ENCODE measurements around the gene MLLT1. TPM values are rescaled to one million over a fixed set of nuclear protein-coding genes. Genes with fewer than 3 reads are reported as not detected.

MLLT1 gene
- total and polyA plus RNA-seq, 2 donors (not counting 1 experiment from before 2014, with no cell fraction given) = 19.4 to 40.2 TPM

DNA sequence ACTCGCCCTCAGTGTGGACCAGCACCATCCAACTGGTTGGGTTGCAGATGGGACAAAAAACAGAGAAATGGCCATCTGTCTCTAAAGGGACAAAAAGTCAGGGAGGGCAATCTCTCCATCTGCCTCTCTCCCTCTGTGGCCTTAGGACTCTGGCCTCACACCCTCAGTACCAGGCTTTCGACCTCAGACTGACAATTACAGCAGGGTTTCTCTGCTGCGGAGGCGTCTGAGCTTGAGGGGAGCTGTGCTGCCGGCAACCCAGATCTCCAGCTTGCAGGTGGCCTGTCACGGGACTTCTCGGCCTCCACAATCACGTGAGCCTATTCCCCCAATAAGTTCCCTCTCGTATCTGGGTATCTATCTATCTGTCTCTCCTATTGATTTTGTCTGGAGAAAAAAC is 27.7 kb downstream of the MLLT1 start:
- Histone ChIP-seq H4K20me1 (ENCODE audit: control insufficient read depth, insufficient read depth, low read length, poor library complexity, severe bottlenecking) (peaks cover 56% of the 10 kb centered on the region), H3K9me3 (ENCODE audit: control extremely low read depth in 1 of 3, control insufficient read depth in 2 of 3, insufficient read depth in 1 of 3, low read length in 2 of 3) (peaks cover 0 to 1% (median 0%) of the 10 kb centered on the region in 3 donors), H3K9ac (ENCODE audit: low read length) (no peak overlapping the region), H3K27ac (ENCODE audit: low read length in 2 of 2) (no peak overlapping the region), H3K4me2 (replicated peaks; ENCODE audit: low read depth, low read length, poor library complexity, severe bottlenecking) (no peak overlapping the region), H2AFZ (ENCODE audit: insufficient read depth, low read depth, low read length, poor library complexity, severe bottlenecking) (no peak overlapping the region), H3K4me3 (ENCODE audit: control extremely low read depth in 1 of 5, extremely low read depth in 1 of 5, insufficient read depth in 1 of 5, low read depth in 2 of 5, low read length in 4 of 5) (no peak overlapping the region), H3K4me1 (ENCODE audit: control insufficient read depth in 2 of 2, insufficient read depth in 2 of 2, low read length in 2 of 2) (peaks cover 9 to 10% of the 10 kb centered on the region in 2 donors), H3K36me3 (replicated peaks in 1 of 2; ENCODE audit: control extremely low read depth in 1 of 2, control insufficient read depth in 1 of 2, extremely low read depth in 1 of 2, insufficient read depth in 2 of 2, low read length in 1 of 2) (peaks cover 3 to 12% of the 10 kb centered on the region in 2 experiments), H3K79me2 (ENCODE audit: control insufficient read depth, insufficient read depth, low read length) (peaks cover 91% of the 10 kb centered on the region), H3K27me3 (replicated peaks in 1 of 4; ENCODE audit: control extremely low read depth in 1 of 4, control insufficient read depth in 3 of 4, insufficient read depth in 4 of 4, low read length in 3 of 4) (no peaks in the 10 kb centered on the region)
- no peak overlapping the region for H3K4me3 Mint-ChIP-seq
- DNase-seq = no peak
- ChIA-PET POLR2A (no interaction called here), CTCF (no interaction called here)
- WGBS (ENCODE audit: insufficient coverage) = 100% methylated on average over 5 of the region's 9 CpGs
- TF ChIP-seq, protein P1, sequence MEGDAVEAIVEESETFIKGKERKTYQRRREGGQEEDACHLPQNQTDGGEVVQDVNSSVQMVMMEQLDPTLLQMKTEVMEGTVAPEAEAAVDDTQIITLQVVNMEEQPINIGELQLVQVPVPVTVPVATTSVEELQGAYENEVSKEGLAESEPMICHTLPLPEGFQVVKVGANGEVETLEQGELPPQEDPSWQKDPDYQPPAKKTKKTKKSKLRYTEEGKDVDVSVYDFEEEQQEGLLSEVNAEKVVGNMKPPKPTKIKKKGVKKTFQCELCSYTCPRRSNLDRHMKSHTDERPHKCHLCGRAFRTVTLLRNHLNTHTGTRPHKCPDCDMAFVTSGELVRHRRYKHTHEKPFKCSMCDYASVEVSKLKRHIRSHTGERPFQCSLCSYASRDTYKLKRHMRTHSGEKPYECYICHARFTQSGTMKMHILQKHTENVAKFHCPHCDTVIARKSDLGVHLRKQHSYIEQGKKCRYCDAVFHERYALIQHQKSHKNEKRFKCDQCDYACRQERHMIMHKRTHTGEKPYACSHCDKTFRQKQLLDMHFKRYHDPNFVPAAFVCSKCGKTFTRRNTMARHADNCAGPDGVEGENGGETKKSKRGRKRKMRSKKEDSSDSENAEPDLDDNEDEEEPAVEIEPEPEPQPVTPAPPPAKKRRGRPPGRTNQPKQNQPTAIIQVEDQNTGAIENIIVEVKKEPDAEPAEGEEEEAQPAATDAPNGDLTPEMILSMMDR (IDR thresholded peaks at IDR 0.05) = no peak
- TF ChIP-seq EZH2 (IDR thresholded peaks at IDR 0.05; ENCODE audit: borderline replicate concordance, insufficient read depth, low read depth, low read length, poor library complexity, severe bottlenecking) = no peak
- no peaks in the 10 kb centered on the region for H3K9me3 Mint-ChIP-seq (ENCODE audit: insufficient read depth)
- intact Hi-C loops (cut with micrococcal nuclease) = no loop called here
- no peak for ATAC-seq (ENCODE audit: low read depth)
- no peak overlapping the region for H3K27ac Mint-ChIP-seq
- no peaks in the 10 kb centered on the region for H3K27me3 Mint-ChIP-seq
- H3K4me1 Mint-ChIP-seq = peaks cover 33% of the 10 kb centered on the region

DNA sequence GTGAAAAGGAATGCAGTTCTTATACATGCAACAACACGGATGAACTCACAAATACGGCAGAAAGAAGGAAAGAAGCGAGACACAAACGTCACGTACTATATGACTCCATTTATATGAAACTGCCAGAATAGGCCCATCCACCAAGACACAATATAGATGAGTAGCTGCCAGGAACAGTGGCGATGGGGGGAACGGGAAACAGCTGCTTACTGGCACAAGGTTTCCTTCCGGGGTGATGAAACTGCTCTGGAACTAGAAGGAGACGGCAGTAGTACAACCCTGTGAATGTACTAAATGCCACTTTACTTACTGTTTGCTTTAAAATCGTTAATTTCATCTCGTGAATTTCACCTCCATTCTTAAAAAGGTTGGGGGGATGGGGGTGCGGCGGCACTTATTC is 28.9 kb downstream of the MLLT1 start:
- CTCF ChIA-PET = no interaction called here
- POLR2A ChIA-PET = no interaction called here
- Mint-ChIP-seq H3K9me3 (ENCODE audit: insufficient read depth) (peaks cover 3% of the 10 kb centered on the region), H3K4me1 (peaks cover 39% of the 10 kb centered on the region), H3K27ac (no peak overlapping the region), H3K27me3 (no peaks in the 10 kb centered on the region), H3K4me3 (no peak overlapping the region)
- H3K9ac ChIP-seq (ENCODE audit: low read length) = no peak overlapping the region
- peaks cover 3 to 12% of the 10 kb centered on the region in 2 experiments for H3K36me3 ChIP-seq (replicated peaks in 1 of 2; ENCODE audit: control extremely low read depth in 1 of 2, control insufficient read depth in 1 of 2, extremely low read depth in 1 of 2, insufficient read depth in 2 of 2, low read length in 1 of 2)
- no peak for TF ChIP-seq EZH2 (IDR thresholded peaks at IDR 0.05; ENCODE audit: borderline replicate concordance, insufficient read depth, low read depth, low read length, poor library complexity, severe bottlenecking)
- TF ChIP-seq, protein P1 (IDR thresholded peaks at IDR 0.05) = no peak
- DNase-seq (no peak), ATAC-seq (ENCODE audit: low read depth) (no peak)
- 87% methylated on average over 3 of the region's 13 CpGs for WGBS (ENCODE audit: insufficient coverage)
- no peak overlapping the region for H3K27ac ChIP-seq (ENCODE audit: low read length in 2 of 2)
- peaks cover 9 to 10% of the 10 kb centered on the region in 2 donors for H3K4me1 ChIP-seq (ENCODE audit: control insufficient read depth in 2 of 2, insufficient read depth in 2 of 2, low read length in 2 of 2)
- H3K27me3 ChIP-seq (replicated peaks in 1 of 4; ENCODE audit: control extremely low read depth in 1 of 4, control insufficient read depth in 3 of 4, insufficient read depth in 4 of 4, low read length in 3 of 4) = no peaks in the 10 kb centered on the region
- H3K9me3 ChIP-seq (ENCODE audit: control extremely low read depth in 1 of 3, control insufficient read depth in 2 of 3, insufficient read depth in 1 of 3, low read length in 2 of 3) = peaks cover 0 to 11% (median 0%) of the 10 kb centered on the region in 3 donors
- no peak overlapping the region for H2AFZ ChIP-seq (ENCODE audit: insufficient read depth, low read depth, low read length, poor library complexity, severe bottlenecking)
- no peak overlapping the region for H3K4me2 ChIP-seq (replicated peaks; ENCODE audit: low read depth, low read length, poor library complexity, severe bottlenecking)
- H4K20me1 ChIP-seq (ENCODE audit: control insufficient read depth, insufficient read depth, low read length, poor library complexity, severe bottlenecking) = peaks cover 68% of the 10 kb centered on the region
- intact Hi-C loops (cut with micrococcal nuclease) = no loop called here
- peaks cover 97% of the 10 kb centered on the region for H3K79me2 ChIP-seq (ENCODE audit: control insufficient read depth, insufficient read depth, low read length)
- no peak overlapping the region for H3K4me3 ChIP-seq (ENCODE audit: control extremely low read depth in 1 of 5, extremely low read depth in 1 of 5, insufficient read depth in 1 of 5, low read depth in 2 of 5, low read length in 4 of 5)

All from B cell (primary cell).